Inferior parietal cortex (tissue), 1 donor: Measurements from ENCODE around the gene SMARCAL1.

Experiments used
- DNase-seq: peaks from one replicate; pipeline ENCODE4 v3.0.0-alpha.2; 2016; ENCODE audit errors: extremely low spot score

The SMARCAL1 gene

DNA sequence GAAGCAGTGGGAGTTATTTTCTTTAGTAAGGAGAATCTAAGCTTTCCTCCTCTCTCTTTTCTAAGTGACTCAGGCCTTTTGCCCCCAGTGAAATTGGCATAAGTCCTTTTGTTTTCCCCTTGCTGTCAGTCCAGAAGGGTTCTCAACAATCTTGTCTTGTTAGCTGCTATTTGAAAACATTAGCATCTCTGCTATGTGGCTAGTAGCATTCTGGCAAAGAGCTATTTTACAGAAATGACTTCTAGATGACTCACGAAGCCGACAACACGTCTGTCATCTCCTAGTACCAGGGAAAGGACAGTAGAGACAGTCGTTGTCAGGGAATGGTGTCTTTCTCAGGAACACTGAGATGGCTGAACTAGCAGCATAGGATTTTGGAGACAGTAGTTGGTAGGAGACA is 14.7 kb downstream of the SMARCAL1 start:
- DNase-seq: peak; percentile 39

DNA sequence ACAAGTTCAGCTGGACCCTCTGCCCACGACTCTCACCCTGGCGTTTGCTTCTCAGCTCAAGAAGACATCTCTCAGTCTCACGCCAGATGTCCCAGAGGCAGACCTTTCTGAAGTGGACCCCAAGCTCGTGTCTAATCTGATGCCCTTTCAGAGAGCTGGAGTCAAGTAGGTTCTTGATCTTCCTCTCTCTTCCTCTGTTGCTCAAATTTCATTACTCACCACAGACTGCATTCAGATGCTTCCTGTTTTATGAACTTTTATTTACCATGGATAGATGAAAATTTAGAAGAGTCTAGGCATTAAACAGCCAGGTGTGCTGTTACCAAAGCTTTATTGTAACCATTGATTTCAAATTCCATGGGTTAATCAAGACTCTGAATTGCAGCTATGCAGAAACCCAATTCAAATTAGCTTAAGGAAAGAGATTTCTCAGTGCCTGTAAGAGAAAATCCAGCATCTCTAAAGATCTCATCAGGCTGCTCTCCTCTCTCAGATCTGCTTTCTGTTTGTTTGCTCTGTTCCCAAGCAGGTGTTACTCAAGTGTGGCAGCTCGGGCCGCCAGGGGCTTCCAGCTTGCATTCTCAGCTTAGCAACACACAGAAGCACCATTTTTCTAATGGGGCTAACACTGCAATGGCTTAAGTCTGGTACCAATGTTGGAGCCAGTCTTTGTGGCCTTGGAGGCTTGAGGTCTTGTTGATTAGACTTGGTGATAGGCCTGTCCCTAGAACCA is 16.5 kb downstream of the SMARCAL1 start:
- DNase-seq: no peak

DNA sequence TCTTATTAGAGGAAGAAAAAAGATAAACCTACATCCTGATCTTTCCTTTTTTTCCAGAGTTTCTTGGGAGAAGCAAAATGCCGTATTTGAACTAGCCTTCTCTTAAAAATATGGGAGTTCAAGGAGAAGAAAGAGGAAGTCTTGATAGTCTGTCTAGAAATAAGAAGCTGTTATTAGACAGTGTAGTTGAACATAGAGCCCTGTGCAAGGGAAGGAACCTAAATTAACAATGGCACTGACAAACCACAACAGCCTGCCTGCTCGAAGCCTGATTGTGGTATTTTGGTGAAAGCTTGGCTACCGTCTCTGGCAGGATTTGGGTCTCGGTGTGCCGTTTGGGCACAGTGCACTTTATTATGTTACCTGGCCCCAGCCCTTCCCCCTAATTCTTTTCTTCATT is 17.1 kb downstream of the SMARCAL1 start:
- DNase-seq: no peak

- peak; percentile 49 for DNase-seq
Measured at GRCh38 chr2:216430811-216431530, 18.7 kb downstream of the SMARCAL1 start.

DNA sequence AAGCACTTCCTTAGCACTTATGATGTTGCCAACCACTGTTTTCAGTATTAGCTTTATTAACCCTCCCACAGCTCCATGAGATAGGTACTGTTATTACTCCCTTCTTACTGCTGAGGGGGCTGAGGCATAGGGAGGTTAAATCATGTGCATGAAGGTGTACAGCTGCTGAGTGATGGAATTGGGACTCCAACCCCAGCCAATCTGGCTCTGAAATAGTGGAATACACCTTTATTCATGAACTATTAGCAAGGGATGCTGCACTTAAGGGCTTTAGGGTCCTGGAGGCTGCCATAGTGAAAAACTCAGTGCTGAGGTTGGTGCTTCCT is 19.2 kb downstream of the SMARCAL1 start:
- no peak for DNase-seq

- no peak for DNase-seq
Measured at GRCh38 chr2:216436383-216436782, 24.1 kb downstream of the SMARCAL1 start.

- DNase-seq: no peak
Measured at GRCh38 chr2:216441308-216442010, 29.2 kb downstream of the SMARCAL1 start.

GRCh38 chr2:216445501-216445900 is 33.2 kb downstream of the SMARCAL1 start:
- DNase-seq: no peak

GRCh38 chr2:216446343-216446742 is 34.1 kb downstream of the SMARCAL1 start:
- DNase-seq: no peak

DNA sequence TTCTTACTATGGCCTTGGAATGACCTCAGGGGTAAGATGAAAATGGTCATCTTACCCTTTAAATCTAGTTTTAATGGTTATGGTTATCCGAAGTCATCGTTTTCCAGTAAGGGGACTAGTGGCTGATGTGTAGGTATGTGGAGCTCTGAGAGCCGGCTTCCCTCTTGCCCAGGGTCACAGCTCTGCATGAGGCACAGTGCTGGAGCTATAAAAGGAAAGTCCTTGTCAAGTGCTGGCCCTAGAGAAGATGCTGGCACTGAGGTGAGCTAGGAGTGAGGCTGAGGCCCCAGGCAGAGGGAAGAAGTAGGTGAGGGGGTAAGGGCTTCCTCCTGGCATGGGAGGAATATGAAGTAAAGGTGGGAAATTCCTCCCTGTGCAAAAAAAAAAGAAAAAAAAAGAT is 35.0 kb downstream of the SMARCAL1 start:
- no peak for DNase-seq

GRCh38 chr2:216448829-216449228 is 36.5 kb downstream of the SMARCAL1 start:
- DNase-seq: no peak

- no peak for DNase-seq
Measured at GRCh38 chr2:216450346-216450745, 38.1 kb downstream of the SMARCAL1 start.

DNA sequence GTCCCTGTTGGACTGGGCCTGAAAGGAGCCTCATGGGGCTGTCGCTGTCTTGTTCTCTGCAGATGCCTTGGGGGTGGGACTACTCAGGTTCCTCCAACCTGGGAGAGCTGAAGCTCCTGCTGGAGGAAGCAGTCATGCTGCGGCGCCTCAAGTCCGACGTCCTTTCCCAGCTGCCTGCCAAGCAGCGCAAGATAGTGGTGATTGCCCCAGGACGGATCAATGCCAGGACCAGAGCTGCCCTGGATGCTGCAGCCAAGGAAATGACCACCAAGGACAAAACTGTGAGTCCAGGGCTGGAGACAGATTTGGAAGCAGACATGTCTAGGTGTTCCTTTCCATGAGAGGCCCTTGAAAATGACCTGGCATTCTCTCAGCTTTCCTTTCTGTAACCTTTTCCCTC is 38.5 kb downstream of the SMARCAL1 start:
- no peak for DNase-seq

GRCh38 chr2:216453955-216454614 is 41.8 kb downstream of the SMARCAL1 start:
- no peak for DNase-seq

DNA sequence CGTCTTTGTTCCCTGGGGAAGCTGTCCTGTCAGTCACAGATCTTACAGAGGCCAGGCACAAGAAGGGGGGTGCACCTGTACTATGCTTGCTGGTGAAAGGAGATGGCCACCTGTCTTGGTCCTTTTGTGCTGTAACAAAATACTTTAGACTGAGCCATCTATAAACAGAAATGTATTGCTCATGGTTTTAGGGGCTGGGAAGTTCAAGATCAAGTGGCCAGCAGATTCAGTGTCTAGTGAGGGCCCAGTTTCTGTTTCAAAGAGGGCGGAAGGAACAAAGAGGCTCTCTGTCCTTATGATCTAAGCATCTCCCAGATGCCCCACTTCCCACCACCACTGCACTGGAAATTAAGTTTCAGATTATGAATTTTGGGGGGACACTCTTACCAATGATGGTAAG is 50.9 kb downstream of the SMARCAL1 start:
- DNase-seq: no peak

DNA sequence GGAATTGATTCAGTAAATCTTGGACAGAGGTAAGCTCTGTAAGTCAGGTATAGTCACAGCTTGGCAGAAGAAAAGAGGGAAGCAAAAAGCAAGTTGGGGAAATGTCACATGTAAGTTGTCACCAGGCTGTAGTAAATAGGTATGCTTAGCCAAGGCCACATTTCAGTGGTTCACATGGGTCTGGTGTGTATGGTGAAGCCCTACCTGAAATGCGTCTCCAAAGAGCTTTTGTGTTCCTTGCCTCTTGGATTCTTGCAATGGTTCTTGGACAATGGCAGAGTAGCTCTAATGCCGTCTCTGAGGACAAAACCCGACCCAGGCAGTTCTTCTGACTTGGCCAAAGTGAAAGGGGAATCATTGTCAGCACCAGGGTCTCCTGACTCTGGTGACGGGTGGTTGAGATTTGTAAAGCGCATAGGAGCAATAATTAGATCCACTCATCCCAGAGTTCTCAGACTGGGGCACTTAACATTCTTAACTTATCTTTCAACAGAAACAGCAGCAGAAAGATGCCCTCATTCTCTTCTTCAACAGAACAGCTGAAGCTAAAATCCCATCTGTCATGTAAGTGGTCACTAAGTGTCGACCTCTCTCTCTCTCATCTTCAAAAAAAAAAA is 51.9 kb downstream of the SMARCAL1 start:
- DNase-seq: no peak

DNA sequence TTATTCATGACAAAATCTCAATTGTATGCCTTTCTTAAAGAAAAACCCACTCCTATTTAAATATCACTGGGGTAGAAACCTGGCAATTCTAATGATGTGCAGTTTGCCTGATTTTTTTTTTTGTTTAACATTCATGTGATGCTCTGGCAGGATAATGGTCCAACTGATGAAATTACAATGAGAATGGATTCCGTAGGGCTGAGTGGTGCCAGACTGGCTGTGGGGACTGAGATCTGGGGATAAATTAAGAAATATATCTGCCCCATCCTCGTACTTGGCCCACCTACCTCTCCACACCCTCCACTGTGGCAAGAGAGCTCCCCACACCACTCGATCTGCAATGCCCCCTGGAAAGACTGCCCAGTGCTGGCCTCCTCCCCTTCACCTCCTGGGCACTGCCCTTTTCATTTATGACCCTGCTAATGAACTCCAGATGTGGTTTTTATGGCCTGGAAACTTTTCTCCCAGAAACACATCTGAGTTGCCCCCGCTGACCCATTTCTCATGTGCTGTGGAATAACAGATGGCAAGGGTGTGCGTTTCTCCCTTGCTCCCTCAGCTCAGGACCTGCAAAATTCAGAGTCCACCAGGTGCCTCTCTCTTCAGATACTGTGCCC is 53.4 kb downstream of the SMARCAL1 start:
- DNase-seq: no peak

DNA sequence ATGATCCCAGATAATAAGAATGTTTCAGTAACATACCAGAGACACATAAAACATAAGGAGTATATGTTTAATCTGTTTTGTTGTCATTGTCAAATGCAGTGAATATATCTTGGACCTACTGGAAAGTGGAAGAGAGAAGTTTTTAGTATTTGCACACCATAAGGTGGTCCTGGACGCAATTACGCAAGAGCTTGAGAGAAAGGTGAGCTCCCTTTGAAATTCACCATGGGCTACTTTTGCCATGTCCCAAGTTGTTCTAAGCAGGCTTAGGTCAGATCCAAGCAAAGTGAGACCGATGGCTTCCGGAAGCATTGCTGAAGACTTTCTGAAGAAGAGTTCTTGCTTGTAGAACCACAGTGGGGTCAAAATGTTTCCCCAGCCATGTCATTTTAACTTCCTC is 55.6 kb downstream of the SMARCAL1 start:
- DNase-seq: no peak

DNA sequence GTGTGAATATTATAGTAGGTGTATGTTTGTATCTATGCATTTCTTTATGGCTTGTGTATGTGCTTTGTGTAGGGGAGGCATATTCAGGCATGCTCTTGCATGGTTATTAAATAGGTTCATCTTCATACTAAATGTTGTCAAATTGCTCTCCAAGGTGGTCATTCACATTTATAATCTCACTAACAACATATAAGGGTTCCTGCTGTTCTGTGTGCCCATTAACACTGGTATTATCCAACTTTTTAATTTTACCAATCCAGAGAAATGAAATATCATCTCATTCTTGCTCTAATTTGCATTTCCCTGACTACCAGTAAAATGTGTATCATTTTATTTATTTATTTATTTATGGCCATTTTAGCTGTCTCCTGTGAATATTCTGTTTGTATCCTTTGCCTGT is 57.4 kb downstream of the SMARCAL1 start:
- DNase-seq: no peak

DNA sequence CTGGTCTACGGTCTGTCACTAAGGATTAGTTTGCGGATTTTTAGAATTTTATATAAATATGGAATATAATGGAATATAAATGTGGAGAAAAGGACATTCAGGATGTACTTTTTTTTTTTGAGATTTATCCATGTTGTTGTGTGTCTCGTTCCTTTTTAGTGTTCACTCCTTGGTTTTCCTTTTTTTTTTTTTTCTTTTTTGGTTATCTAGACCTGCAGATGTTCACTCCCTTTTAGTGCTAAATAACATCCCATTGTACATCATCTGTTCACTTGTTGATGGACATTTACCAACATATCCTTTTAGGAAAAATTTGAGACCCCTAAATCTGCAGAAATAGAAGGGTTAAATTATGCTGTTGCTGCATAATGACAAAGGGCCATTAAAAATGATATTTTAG is 60.9 kb downstream of the SMARCAL1 start:
- no peak for DNase-seq

- no peak for DNase-seq
Measured at GRCh38 chr2:216474925-216475670, 62.8 kb downstream of the SMARCAL1 start.
